Pancreas (tissue), 10 donors: Measurements from ENCODE around the gene CDH4. TPM values are rescaled to one million over a fixed set of nuclear protein-coding genes. Genes with fewer than 3 reads are reported as not detected.

Source experiments
- ATAC-seq, 4 donors: fragments of 200-7000 bp; cut with Tn5 transposase; one replicate each; pipeline versions ENCODE4 v1.8.0 to v1.9.1; 2020; ENCODE audit warnings: mild to moderate bottlenecking in 4 of 4, moderate library complexity in 4 of 4
- DNase-seq, 6 donors: peaks; one replicate each; pipeline ENCODE4 v3.0.0-alpha.2; 2020
- FAIRE-seq: peaks from 2 replicates; lab custom pipeline; 2012; peaks lifted over from hg19 to GRCh38; lab: Jason Lieb, UNC
- H3K27ac ChIP-seq, 4 donors: fragments of 200-600 bp; sonication (generic); 1 replicate in 3 of 4; 2 replicates in 1 of 4; pipeline versions ENCODE4 v1.5.0 to v1.8.0; 2020
- H3K27me3 ChIP-seq, 4 donors: fragments of 200-600 bp; one replicate each; pipeline ENCODE4 v1.8.0; 2021
- H3K36me3 ChIP-seq, 3 donors: fragments of 200-600 bp; sonication (generic) in 1 of 3; one replicate each; pipeline versions ENCODE4 v1.5.0 to v1.8.0; 2020 to 2021
- H3K4me1 ChIP-seq, 3 donors: fragments of 200-600 bp; one replicate each; pipeline ENCODE4 v1.8.0; 2021
- H3K4me3 ChIP-seq, 4 donors: fragments of 200-600 bp; sonication (generic) in 2 of 4; one replicate each; pipeline versions ENCODE4 v1.5.0 to v1.8.0; 2020 to 2021
- H3K9me3 ChIP-seq, 4 donors: fragments of 200-600 bp; one replicate each; pipeline ENCODE4 v1.8.0; 2021
- CTCF ChIP-seq, 4 donors: fragments of 200-600 bp; sonication (generic) in 3 of 4; IDR thresholded peaks; one replicate each; pipeline versions ENCODE4 v1.5.0 to v1.8.0; 2021; ENCODE audit warnings: antibody characterized with exemption in 4 of 4
- WGBS, 2 donors: extraction: QIAGEN DNeasy Blood & Tissue Kit; methylation state at CpG; one replicate each; pipeline ENCODE4 v1.1.7; 2013; 5-methylcytosine and 5-hydroxymethylcytosine counted together
- intact Hi-C, 3 donors: fragments of 100-400 bp; cut with DNase I; formaldehyde crosslinking; loops; one replicate each; pipeline versions ENCODE4 v1.11.1 to v1.14.2; 2022
- polyA plus RNA-seq, 2 donors: library from polyadenylated mRNA; stranded (reverse); fragments of 200-250 nt; gene quantifications; one replicate each; pipeline ENCODE4 v1.2.3, GENCODE V29; 2013
- total RNA-seq, 6 donors: library from RNA; stranded (reverse); fragmentation: NEBNext Ultra II Directional in 4 of 6; extraction: Animal tissue kit (Norgen Biotek cat#: 25700) in 4 of 6; gene quantifications; one replicate each; pipeline versions ENCODE4 v1.2.1 to v1.2.4, GENCODE V29; 2021 to 2023
- donor health status: healthy with polysubstance abuse.
- donor health status: DM: no; HTN: no; CAD: no; lungs with moderate emphysema.
- donor health status: DM: no; HTN: no; CAD: no.
- donor health status: control.
- donor health status: control.
- donor health status: Bipolar disorder and iron deficiency.
- donor health status: DM: yes; HTN: yes; CAD: no.
- donor health status: DM: no; HTN: no; CAD: no.
- donor health status: DM: no; HTN: no; CAD: no.
- donor health status: DM: yes; HTN: yes; CAD: no.

CDH4 gene
- total and polyA plus RNA-seq, 8 donors = 0.04 to 1.4 (median 0.27) TPM

GRCh38 chr20:61634376-61635145 is 382.5 kb downstream of the CDH4 start:
- TF ChIP-seq CTCF (IDR thresholded peaks at IDR 0.05) = no peak
- no peaks in the 10 kb centered on the region for H3K4me1 ChIP-seq
- no peaks in the 10 kb centered on the region for H3K9me3 ChIP-seq
- no peak overlapping the region for H3K27ac ChIP-seq
- no peak overlapping the region for H3K4me3 ChIP-seq
- DNase-seq (no peak), ATAC-seq (no peak), FAIRE-seq (no peak)
- no peaks in the 10 kb centered on the region for H3K27me3 ChIP-seq
- 70 to 86% methylated on average over 28 of the region's 28 CpGs for WGBS, 2 donors
- H3K36me3 ChIP-seq = no peaks in the 10 kb centered on the region
- intact Hi-C loops = no loop called here

- no peaks in the 10 kb centered on the region for H3K4me1 ChIP-seq
- H3K4me3 ChIP-seq = no peak overlapping the region
- no peak for DNase-seq
- no peak for ATAC-seq
- 57 to 67% methylated on average over 19 of the region's 19 CpGs for WGBS, 2 donors
- FAIRE-seq = no peak
- H3K9me3 ChIP-seq = no peaks in the 10 kb centered on the region
- no peaks in the 10 kb centered on the region for H3K36me3 ChIP-seq
- intact Hi-C loops = no loop called here
- no peak for TF ChIP-seq CTCF (IDR thresholded peaks at IDR 0.05)
- no peaks in the 10 kb centered on the region for H3K27me3 ChIP-seq
- H3K27ac ChIP-seq = no peak overlapping the region
Measured at GRCh38 chr20:61635721-61636455, 383.8 kb downstream of the CDH4 start.

- FAIRE-seq (no peak), DNase-seq (no peak), ATAC-seq (no peak)
- no peaks in the 10 kb centered on the region for H3K36me3 ChIP-seq
- no peaks in the 10 kb centered on the region for H3K9me3 ChIP-seq
- TF ChIP-seq CTCF (IDR thresholded peaks at IDR 0.05) = no peak
- no peaks in the 10 kb centered on the region for H3K27me3 ChIP-seq
- H3K4me1 ChIP-seq = no peaks in the 10 kb centered on the region
- H3K4me3 ChIP-seq = no peak overlapping the region
- WGBS, 2 donors = 45 to 54% methylated on average over 15 of the region's 15 CpGs
- no peak overlapping the region for H3K27ac ChIP-seq
- intact Hi-C loops = no loop called here
Measured at GRCh38 chr20:61636531-61637116, 384.6 kb downstream of the CDH4 start.

GRCh38 chr20:61638802-61639585 is 386.9 kb downstream of the CDH4 start:
- H3K36me3 ChIP-seq = no peaks in the 10 kb centered on the region
- FAIRE-seq = no peak
- WGBS, 2 donors = 57 to 66% methylated on average over 17 of the region's 17 CpGs
- intact Hi-C loops = no loop called here
- DNase-seq = no peak
- no peak for TF ChIP-seq CTCF (IDR thresholded peaks at IDR 0.05)
- no peak overlapping the region for H3K4me3 ChIP-seq
- H3K9me3 ChIP-seq = no peaks in the 10 kb centered on the region
- H3K27me3 ChIP-seq = no peaks in the 10 kb centered on the region
- no peak overlapping the region for H3K27ac ChIP-seq
- ATAC-seq = no peak
- no peaks in the 10 kb centered on the region for H3K4me1 ChIP-seq
